Measurements from ENCODE around the gene ZNF341.

- TF ChIP-seq POLR2AphosphoS5 (IDR thresholded peaks at IDR 0.05; ENCODE audit: insufficient read depth in 1 of 2, low read depth in 1 of 2) (no peak), CTCF (IDR thresholded peaks at IDR 0.05) (no peak)
Observed at GRCh38 chr20:33830371-33830770, 98.6 kb downstream of the ZNF341 start.
